ENCODE data around the gene ALK.

The ALK gene

GRCh38 chr2:29921560-29921915, at the start of gene ALK:
Gene ALK, minus strand, starts transcription at chr2:29921586. Its CDS starts 927 bp downstream, at chr2:29920659.
- TF ChIP-seq CTCF (IDR thresholded peaks at IDR 0.05; ENCODE audit: extremely low read depth, missing control alignments) = no peak
- DNase-seq (ENCODE audit: low spot score) = peak; percentile 56

DNA sequence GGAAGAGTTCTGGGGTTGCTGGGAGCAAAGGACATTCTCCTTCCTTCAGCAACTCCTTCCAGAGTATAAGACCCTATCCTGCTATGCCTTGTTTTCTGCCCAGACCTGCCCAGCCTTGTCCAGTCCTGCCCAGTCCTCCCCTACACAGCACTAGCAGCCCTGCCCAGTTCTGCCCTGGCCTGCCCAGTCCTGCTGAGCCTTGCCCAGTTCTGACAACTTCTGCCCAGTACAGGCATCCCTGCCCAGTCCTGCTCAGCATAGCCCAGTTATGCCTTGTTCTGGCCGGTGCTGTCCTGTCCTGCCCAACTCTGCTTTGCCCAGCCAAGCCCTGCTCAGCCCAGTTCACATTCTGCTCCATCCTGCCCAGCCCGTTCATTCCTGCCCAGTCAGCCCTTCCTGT, 44.9 kb upstream of the ALK start:
- no peak for TF ChIP-seq CTCF (IDR thresholded peaks at IDR 0.05; ENCODE audit: extremely low read depth, missing control alignments)
- no peak for DNase-seq (ENCODE audit: low spot score)

DNA sequence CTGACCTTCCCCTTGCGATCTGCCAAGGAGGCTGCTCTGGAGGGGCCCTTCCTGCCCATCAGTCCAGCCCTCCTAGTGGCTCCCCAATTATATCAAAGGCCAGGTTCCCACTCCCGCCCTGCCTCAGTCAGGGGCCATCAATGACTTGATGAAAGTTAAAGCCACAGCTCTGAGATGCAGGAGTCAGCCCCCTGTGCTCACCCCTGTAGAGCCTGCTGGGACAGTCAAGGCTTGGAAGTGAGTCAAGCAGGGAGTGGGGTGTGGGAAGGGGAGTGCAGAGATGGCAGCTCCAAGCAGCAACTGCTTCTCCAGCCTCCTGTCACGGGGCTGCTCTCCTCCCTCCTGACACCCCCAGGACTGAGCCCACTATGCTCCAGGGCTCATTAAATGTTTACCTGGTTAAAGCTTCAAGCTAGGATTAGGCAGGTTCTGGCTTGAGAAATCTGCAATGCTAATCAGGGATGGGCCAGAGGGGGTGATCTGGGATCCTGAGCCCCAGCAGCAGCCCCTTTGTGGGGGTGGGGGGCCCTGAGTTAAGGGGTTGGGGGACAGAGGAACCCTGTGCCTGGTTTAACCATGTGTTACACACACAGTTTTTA, 42.7 kb upstream of the ALK start:
- TF ChIP-seq CTCF (IDR thresholded peaks at IDR 0.05; ENCODE audit: extremely low read depth, missing control alignments) = no peak
- DNase-seq (ENCODE audit: low spot score) = no peak

GRCh38 chr2:29962922-29963321, 41.5 kb upstream of the ALK start:
- no peak for DNase-seq (ENCODE audit: low spot score)
- TF ChIP-seq CTCF (IDR thresholded peaks at IDR 0.05; ENCODE audit: extremely low read depth, missing control alignments) = no peak

- DNase-seq (ENCODE audit: low spot score) = no peak
- no peak for TF ChIP-seq CTCF (IDR thresholded peaks at IDR 0.05; ENCODE audit: extremely low read depth, missing control alignments)
Measured at GRCh38 chr2:29954316-29954715, 32.9 kb upstream of the ALK start.

DNA sequence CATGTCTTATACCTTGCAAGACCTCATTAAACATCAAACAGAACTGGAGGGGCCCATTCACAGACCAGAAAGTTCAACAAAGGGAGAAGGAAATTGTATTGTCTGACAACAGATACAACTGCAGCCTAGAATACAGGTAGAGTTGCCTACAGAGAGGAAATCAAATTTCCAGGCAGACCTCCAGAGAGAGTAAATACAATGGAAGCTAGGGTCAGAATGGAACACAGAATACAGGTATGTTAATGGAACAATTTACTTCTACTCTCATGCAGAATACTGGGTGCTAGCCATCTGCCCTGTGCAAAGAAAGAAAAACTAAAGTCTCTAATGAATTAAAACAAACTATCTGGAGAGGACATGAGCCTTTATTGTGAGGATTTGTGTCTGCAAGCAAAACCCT, 31.6 kb upstream of the ALK start:
- no peak for DNase-seq (ENCODE audit: low spot score)
- TF ChIP-seq CTCF (IDR thresholded peaks at IDR 0.05; ENCODE audit: extremely low read depth, missing control alignments) = no peak

DNA sequence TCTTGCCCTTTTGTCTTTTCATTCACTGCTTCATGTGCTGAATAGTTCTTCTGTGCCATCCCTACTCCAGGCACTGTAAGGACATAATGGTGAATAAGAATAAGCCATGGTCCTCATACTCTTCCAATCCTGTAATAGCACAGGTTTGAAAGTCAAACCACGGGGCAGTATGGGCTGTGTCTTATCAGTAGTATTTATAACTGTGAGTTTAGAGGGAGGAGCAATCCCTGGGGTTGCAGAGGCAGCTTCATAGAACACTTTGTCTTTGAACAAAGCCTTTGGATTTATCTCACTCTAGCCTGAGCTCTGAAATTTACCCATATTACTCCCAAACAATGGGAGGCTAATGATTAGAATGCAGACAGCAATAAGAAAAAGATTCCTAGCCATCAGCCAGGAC, 30.2 kb upstream of the ALK start:
- TF ChIP-seq CTCF (IDR thresholded peaks at IDR 0.05; ENCODE audit: extremely low read depth, missing control alignments) = no peak
- no peak for DNase-seq (ENCODE audit: low spot score)

All from GM20000 (cell line).